AG09309 (cell line): Measurements from ENCODE around the gene KCTD1.

Experiments used
- DNase-seq: peaks from one replicate; pipeline ENCODE4 v3.0.0-alpha.2; 2010; ENCODE audit warnings: low read depth
- H3K4me3 ChIP-seq: 2 replicates; pipeline ENCODE4 v1.5.1; 2011; ENCODE audit warnings: mild to moderate bottlenecking, low read depth, low read length, moderate library complexity; ENCODE audit not compliant: control insufficient read depth
- TF ChIP-seq, protein P1 (sequence below): IDR thresholded peaks from 2 replicates; pipeline ENCODE4 v1.5.1; 2011; ENCODE audit warnings: mild to moderate bottlenecking, low read depth, low read length, inconsistent platforms; ENCODE audit not compliant: insufficient read depth, control insufficient read depth; ENCODE audit errors: missing control alignments

The KCTD1 gene

GRCh38 chr18:26471027-26471426 lies 77.3 kb downstream of the KCTD1 start:
- TF ChIP-seq, protein P1, sequence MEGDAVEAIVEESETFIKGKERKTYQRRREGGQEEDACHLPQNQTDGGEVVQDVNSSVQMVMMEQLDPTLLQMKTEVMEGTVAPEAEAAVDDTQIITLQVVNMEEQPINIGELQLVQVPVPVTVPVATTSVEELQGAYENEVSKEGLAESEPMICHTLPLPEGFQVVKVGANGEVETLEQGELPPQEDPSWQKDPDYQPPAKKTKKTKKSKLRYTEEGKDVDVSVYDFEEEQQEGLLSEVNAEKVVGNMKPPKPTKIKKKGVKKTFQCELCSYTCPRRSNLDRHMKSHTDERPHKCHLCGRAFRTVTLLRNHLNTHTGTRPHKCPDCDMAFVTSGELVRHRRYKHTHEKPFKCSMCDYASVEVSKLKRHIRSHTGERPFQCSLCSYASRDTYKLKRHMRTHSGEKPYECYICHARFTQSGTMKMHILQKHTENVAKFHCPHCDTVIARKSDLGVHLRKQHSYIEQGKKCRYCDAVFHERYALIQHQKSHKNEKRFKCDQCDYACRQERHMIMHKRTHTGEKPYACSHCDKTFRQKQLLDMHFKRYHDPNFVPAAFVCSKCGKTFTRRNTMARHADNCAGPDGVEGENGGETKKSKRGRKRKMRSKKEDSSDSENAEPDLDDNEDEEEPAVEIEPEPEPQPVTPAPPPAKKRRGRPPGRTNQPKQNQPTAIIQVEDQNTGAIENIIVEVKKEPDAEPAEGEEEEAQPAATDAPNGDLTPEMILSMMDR, result no peak
- no peak overlapping the region for H3K4me3 ChIP-seq
- DNase-seq, result no peak

DNA sequence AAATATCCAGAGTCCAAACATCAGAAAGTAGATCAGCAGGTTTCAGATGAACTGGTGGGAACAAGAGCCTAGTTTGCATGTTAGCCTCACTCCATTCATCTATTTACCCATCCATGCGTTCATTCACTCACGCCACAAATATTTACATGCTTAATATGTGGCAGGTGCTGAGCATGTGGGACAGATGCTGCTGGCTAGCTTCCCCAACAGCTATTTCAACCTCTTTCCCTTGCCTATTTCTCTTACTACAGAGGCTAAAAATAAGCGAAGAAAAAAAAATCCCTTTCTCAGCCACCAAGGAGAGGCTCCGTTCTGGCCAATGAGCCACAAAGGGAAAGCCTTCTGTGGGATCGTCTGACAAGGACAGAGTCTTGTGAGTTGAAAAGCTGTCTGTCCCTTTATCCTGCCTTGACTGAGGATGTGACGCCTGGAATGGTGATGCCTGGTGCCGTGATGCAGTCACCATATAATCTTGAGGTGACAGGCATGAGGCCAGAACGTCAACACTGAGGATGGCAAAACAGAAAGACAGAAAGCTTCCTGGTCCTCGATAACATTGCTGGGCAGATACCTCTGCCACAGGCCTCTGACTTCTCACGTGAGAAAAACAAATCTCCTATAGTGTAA lies 78.2 kb downstream of the KCTD1 start:
- H3K4me3 ChIP-seq, result no peak overlapping the region
- no peak for DNase-seq
- TF ChIP-seq, protein P1, result no peak

DNA sequence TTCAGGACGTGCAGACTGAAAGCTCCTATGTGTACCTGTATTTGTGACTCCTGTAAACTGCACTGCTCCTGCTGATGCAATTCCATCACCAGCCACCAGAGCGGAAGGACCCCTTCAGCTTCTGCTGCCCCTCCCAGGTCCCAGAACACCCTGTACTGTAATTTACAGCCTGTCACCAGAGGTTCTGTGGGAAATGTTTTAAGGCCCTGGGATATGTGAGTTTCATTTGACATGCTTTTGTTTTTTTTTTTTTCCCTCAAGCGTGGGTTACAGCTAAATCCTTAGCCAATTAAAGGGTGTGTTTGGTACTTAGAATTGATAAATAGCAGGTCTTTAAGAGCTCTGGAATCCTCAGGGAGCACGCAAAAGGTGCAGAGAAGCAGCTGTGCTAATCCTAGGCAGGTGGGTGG lies 79.4 kb downstream of the KCTD1 start:
- H3K4me3 ChIP-seq, result no peak overlapping the region
- TF ChIP-seq, protein P1, result peak; percentile 46
- DNase-seq, result no peak

DNA sequence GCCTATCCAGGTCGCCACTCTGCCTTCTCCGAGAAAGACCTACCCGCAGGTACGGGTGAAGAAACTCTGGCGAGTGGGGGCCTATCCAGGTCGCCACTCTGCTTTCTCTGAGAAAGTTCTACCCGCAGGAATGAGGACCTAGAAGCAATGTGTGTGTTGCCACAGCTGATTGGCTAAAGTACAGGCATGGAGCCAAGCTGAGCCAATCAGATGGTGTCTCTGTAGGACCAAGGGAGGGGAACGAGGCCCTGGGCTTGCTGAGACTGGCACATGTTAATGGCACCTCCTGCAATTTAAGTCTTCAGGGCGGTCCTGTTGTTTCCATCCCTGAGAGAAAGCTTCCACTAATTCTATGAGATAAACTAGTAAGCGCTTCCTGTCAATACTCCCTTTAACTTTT lies 82.3 kb downstream of the KCTD1 start:
- TF ChIP-seq, protein P1, result no peak
- H3K4me3 ChIP-seq, result no peak overlapping the region
- DNase-seq, result no peak

DNA sequence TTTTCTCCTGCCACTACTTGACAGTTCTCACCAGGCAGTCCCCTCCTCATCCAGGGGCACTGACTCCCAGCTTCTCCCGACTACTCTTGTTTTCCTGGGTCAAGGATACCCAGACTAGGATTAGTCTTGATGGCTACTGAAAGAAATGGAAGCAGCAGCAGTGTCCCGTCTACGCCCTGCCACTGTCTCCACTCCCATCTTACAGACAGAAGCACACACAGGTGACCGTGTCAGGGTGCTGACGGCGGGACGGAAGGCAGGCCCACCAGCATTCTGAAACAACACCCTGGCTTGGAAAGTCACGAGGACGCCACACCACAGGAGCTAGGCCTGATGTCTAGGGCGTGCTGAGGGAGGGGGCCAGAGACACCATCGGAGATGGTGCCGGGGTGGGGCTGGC lies 82.9 kb downstream of the KCTD1 start:
- TF ChIP-seq, protein P1, result no peak
- no peak overlapping the region for H3K4me3 ChIP-seq
- DNase-seq, result no peak

DNA sequence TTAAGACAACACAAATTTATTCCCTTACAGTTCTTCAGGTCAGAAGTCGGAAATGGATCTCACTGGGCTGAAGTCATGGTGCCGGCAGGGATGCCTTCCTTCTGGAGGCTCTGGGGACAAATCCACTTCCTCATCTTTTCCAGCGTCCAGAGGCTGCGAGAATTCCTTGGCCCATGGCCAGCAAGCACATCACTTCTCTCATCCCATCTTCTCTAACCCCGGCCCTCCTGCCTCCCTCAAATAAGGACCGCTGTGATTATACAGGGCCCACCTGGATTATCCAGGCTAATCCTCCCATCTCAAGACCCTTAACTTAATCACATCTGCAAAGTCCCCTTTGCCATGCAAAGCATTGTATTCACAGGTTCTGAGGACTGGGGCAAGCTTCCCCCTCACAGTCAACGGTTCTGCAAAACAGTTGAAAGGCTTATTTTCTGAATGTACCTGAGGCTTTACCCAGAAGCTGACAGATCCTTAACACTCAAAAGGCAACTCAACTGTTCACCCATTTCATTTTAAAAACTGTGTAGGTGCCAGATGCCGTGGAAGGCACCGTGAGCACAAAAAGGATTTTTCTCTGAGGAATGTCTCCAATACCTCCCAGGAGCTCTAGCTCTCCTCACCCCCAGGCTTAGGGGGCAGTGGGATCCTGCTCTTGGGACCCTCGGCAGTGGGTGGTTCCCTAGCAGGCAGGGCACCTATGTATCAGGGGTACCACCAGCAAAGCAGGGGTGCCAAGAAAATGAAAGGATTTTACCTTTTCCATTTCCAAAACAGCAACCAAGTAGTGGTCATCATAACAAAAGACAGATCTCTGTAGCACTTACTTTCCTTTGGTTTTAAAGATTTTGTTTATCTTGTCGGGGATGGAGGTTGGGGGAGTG lies 84.0 kb downstream of the KCTD1 start:
- no peak overlapping the region for H3K4me3 ChIP-seq
- TF ChIP-seq, protein P1, result no peak
- DNase-seq, result no peak
